HG03025 (cell line): ENCODE results near the gene NAXD.
"Not testable (repeated sequence)": the region's sequence is repeated elsewhere in the genome, so short reads cannot be mapped to it uniquely, and the experiment has no call there.

ENCODE experiments used
- ATAC-seq: cut with Tn5 transposase; IDR thresholded peaks from one replicate; pipeline ENCODE4 v1.9.1; 2021; ENCODE audit warnings: mild to moderate bottlenecking, moderate library complexity; ENCODE audit not compliant: unreplicated experiment, low FRiP score

The NAXD gene

DNA sequence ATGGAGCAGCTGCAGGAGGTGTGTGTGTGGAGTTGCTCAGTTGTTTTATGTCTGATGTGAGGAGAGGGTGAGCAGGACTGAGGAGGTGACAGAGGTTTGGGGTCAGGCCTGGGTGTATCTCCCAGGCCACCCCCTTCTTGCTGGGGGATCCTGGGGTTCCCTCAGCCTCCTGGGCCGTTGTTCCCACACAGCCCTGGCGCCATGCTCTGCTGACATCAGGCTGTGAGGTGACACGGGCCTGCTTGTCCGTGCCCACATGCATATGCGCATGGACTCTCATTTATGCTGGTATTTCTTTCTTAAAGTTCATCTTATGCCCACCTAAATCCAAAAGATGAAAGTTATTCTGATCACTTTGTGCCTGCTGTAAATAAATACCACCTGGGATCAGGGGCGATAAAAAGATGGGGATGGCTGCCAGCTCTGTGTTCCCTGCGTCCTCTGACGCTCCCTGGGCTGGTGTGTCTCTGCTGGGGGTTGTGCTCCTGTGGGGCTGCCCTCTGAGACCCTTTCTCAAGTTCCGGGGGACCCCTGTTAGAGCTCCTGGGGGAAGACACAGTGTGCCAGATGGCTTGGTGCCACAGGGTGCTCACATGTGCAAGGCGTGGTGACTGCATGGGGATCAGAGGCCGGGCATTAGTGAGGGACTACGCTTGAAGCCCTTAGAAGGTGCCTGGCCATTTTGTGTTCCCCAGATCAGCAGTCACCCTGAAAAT lies 12.6 kb downstream of the NAXD start:
- ATAC-seq: no peak

DNA sequence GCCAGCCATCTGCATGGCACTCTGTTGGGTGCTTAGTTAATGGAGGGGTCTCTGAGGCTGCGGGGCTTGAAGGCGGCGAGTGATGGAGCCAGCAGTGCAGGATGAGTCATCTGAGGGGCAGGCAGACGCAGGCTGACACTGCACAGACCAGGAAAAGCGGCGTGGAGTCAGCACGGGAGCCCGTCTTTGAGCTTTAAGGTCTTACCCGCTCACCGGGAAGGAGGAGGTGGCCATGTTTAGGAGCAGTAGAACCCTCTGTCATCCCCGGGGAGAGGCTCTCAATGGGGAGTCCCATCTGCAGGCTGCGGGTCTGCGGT lies 13.1 kb downstream of the NAXD start:
- ATAC-seq: no peak

DNA sequence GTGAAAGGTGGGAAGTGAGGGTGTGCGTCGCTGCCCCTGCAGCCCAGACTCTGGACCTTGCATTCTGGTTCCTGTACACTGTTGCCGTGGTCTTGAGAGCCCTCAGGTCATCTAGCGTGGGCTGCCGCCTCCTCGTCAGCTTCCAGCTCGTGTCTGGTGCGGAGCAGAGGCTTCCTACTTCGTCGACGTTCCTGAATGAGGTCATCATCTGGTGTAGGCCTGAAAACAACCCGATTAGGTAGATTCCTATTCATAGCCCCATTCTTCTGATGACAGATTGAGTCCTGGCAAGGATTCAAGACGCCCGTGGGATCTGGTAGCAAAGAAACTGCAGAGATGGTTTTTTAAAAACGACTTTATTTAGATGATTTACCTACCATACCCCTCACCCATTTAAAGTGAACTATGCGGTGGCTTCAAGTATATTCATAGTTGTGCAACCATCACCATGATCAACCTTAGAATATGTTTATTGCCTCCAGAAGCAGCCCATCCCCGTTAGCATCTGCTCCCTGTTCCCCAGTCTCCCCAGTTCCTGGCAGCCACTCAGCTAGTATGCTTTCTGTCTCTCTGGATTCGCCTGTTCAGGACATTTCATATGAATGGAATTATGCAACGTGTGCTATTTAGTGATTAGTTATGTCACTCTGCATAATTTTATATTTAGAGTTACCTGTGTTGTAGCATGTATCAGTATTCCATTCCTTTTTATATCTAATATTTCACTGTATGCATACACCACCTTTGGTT lies 13.8 kb downstream of the NAXD start:
- ATAC-seq: no peak

- ATAC-seq: no peak
Observed at GRCh38 chr13:110629735-110630134, 14.4 kb downstream of the NAXD start.

DNA sequence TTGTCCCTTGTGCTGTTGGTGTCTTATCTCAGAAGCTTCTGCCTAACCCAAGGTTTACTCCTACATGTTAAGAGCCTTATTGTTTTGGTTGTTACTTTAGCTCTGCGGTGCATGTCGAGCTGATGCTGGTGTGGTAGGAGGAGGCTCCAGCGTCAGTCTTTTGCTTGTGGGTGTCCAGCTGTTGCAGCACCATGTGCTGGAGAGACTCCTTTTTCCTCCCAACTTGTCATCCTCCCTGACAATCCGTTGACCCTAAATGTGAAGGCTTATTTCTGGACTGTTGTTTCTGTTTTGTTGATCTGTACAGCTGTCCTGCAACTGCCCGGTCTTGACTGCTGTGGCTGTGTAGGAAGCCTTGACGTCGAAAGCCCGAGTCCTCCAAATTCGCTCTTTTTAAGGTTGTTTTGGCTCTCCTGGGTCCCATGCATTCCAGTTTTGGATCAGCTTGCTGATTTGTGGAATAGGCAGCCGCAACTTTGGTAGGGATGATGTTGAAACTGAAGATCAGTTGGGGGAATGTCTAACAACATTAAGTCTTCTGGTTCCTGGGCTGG lies 15.3 kb downstream of the NAXD start:
- no peak for ATAC-seq

GRCh38 chr13:110632255-110632654 lies 16.9 kb downstream of the NAXD start:
- not testable (repeated sequence) for ATAC-seq

- no peak for ATAC-seq
Observed at GRCh38 chr13:110633776-110634175, 18.4 kb downstream of the NAXD start.

DNA sequence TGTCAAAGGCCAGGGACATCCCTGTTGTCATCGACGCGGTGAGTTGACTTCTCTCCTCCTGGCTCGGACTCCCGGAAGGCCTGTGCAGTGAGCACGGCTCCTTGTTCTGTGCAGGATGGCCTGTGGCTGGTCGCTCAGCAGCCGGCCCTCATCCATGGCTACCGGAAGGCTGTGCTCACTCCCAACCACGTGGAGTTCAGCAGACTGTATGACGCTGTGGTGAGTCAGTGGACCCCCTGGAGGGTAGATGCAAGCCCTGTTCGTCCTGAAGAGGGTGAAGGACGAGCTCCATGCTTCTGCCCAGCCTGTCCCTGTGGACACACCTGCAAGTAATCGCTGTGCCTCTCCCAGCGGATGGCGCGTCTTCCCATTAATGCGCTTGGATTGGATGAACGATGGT lies 19.2 kb downstream of the NAXD start:
- ATAC-seq: no peak

DNA sequence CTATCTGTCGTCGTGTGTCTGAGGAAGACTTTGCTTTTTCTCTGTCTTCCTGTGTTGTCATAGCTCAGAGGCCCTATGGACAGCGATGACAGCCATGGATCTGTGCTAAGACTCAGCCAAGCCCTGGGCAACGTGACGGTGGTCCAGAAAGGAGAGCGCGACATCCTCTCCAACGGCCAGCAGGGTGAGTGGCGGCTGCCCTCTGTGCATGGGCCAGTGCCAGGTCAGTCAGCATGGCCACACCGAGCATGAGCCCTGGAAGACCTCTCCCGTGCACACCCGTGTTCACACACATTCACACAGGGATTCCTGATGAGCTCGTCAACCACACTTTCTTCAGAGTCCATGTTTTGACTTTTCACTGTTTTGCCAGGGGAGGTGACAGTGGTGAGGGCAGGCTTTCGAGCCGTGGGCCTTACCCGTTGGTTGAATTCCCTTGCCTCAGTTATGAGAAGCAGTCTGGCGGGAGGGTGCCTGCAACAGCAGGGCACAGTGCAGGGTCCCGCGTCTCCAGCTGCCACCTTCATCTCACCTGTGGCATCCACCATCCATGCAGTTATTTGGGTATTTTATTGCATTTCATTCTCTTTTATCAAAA lies 20.2 kb downstream of the NAXD start:
- ATAC-seq: no peak

GRCh38 chr13:110636053-110636475 lies 20.7 kb downstream of the NAXD start:
- no peak for ATAC-seq

DNA sequence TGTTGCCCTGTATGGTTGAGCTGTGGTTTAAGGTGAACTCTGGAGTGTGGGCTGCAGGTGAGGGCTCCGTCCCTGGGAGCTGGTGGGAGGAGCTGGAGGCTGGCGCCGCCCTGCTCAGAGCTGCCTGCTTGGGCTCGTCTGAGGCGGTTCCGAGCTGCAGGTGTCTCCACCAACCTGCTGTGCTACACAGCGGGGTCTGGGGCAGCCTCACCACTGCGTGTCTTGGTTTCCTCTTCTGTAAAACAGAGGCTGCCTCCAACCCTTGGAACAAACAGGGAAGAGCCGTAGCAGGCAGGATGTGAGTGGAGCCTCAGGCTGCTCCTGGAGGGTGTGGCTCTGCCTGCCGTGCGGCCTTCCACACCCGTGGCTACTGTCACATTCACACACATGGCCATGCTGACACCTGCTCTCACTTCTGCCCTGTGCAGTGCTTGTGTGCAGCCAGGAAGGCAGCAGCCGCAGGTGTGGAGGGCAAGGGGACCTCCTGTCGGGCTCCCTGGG lies 21.4 kb downstream of the NAXD start:
- no peak for ATAC-seq

- no peak for ATAC-seq
Observed at GRCh38 chr13:110637275-110637674, 21.9 kb downstream of the NAXD start.

- ATAC-seq: no peak
Observed at GRCh38 chr13:110637747-110638146, 22.4 kb downstream of the NAXD start.

GRCh38 chr13:110638257-110638656 lies 22.9 kb downstream of the NAXD start:
- ATAC-seq: no peak

GRCh38 chr13:110638814-110639806 lies 23.8 kb downstream of the NAXD start:
- no peak for ATAC-seq

DNA sequence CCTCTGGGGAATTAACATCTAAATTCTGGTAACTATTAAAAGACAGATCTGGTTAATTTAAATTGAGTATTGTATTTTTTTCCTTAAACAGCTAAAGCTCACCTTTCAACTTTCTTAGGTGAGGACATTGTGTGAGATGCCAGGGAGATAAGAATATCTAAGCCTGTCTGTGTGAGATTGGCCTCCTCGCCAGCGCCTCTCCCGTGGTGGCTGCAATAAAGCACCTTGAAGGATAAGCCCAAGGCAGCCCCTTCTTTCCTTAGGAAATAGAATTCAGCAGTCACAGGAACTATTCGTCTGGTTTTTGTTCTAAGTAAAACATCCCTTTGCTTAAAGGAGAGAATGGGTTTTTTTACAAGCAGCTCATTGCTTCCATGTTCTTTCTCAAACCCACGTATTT lies 24.6 kb downstream of the NAXD start:
- no peak for ATAC-seq

DNA sequence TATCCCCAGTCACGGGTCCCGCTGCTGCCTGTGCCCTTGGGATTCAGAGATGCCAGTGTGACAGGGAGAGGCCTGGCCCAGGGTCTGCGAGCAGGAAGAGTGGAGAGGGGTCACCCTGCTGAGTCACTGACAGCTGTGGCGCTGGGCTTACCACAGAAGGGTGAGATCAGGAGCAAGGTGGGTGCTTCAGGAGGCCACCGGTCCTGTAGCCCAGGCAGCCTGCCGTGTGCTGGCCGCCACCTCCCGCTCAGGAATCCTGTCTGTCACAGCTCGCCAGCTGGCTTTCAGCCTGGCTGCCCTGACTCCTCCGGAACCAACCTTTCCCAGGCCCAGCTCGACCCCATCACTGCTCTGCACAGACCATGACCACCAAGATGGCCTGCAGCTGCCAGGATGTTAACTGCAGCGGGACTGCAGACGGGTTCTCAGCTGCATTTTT lies 25.3 kb downstream of the NAXD start:
- ATAC-seq: no peak

DNA sequence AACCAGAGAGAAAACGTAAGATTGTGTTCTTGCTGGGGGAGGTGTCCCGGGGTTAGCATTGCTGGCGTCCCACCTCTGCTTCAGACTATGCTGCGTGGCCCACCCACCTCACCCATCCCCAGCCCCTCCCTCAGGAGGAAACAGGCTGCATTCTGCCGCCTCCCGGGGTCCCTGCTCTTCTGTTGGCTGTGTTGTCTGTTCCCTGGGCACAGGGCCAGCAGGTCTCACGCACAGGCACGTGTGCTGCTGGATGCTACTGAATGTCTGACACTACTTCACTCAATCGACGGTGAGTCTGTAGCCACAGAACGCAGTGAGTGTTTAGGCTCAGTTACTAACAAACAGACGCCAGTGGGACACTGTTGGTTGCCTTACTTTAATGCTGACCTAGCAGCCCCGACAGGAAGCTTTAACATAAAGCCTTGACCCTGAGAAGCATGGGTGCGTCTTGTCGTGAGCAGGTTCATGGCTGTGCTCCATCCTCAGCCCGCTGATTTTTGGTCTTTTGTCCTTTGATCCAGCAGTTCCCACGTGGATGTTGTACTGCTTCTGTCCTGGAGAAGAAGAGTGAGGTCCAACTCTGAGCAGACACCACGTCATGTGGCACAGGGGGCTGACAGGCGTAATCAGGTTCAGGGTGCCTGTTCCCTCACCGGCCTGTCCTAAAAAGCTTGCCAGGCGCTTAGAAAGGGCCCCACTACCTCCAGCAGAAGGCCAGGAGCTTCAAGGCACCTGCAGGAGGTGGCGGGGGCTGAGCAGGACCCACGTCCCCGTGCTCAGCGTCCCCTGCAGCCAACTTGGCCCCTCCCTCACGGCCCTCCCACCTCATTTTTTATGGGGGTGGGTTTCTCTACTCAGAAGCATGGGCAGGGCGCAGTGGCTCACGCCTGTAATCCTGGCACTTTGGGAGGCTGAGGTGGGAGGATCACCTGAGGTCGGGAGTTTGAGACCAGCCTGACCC lies 26.0 kb downstream of the NAXD start:
- ATAC-seq: no peak
